HepG2 (cell line): ENCODE results near the gene RERE. TPM values are rescaled to one million over a fixed set of nuclear protein-coding genes. Genes with fewer than 3 reads are reported as not detected.

Experiments used
- EP300 ChIP-seq, 3 experiments: sonication (generic) in 1 of 3; formaldehyde crosslinking in 1 of 3; IDR thresholded peaks; 2 replicates each; pipeline versions ENCODE4 v1.5.1 to v1.6.1; 2011 to 2020; ENCODE audit warnings: low read depth in 2 of 3, low read length in 2 of 3, borderline replicate concordance in 1 of 3, improper control_type of control experiment in 1 of 3, mild to moderate bottlenecking in 1 of 3, missing genetic modification reagents in 1 of 3, moderate library complexity in 1 of 3
- FOXP1 ChIP-seq, 2 experiments: fragments of 450-650 bp in 1 of 2; IDR thresholded peaks; 2 replicates each; pipeline ENCODE4 v1.6.1; 2017 to 2018; ENCODE audit warnings: antibody characterized with exemption in 1 of 2
- JUN ChIP-seq: sonication (generic); formaldehyde crosslinking; IDR thresholded peaks from 2 replicates; pipeline ENCODE4 v1.4.0; 2020; ENCODE audit warnings: mild to moderate bottlenecking, missing genetic modification reagents
- MED8 ChIP-seq: sonication (generic); formaldehyde crosslinking; IDR thresholded peaks from 2 replicates; pipeline ENCODE4 v1.8.1; 2023; ENCODE audit warnings: mild to moderate bottlenecking, missing genetic modification reagents; ENCODE audit not compliant: insufficient replicate concordance
- NCOR1 ChIP-seq: fragments of 200-600 bp; sonication (generic); IDR thresholded peaks from 2 replicates; pipeline ENCODE4 v1.7.0; 2017; ENCODE audit warnings: antibody characterized with exemption, low read length, borderline replicate concordance
- NFE2 ChIP-seq: sonication (generic); formaldehyde crosslinking; IDR thresholded peaks from 2 replicates; pipeline ENCODE4 v1.4.0; 2020; ENCODE audit warnings: missing genetic modification reagents
- RXRB ChIP-seq: IDR thresholded peaks from 2 replicates; pipeline ENCODE4 v1.6.1; 2016; ENCODE audit warnings: borderline replicate concordance, missing genetic modification reagents, missing compliant biosample characterization
- STAT5B ChIP-seq: sonication (generic); formaldehyde crosslinking; IDR thresholded peaks from 2 replicates; pipeline ENCODE4 v1.4.0; 2020; ENCODE audit warnings: missing genetic modification reagents
- TRIM24 ChIP-seq: sonication (generic); formaldehyde crosslinking; IDR thresholded peaks from 2 replicates; pipeline ENCODE4 v1.8.0; 2022; ENCODE audit warnings: mild to moderate bottlenecking, missing genetic modification reagents
- ZBTB1 ChIP-seq: sonication (generic); formaldehyde crosslinking; IDR thresholded peaks from 2 replicates; pipeline ENCODE4 v1.4.0; 2020; ENCODE audit warnings: missing genetic modification reagents, borderline replicate concordance
- ZFP82 ChIP-seq: sonication (generic); formaldehyde crosslinking; IDR thresholded peaks from 2 replicates; pipeline ENCODE4 v1.5.1; 2020; ENCODE audit warnings: mild to moderate bottlenecking, missing genetic modification reagents, borderline replicate concordance
- ZNF776 ChIP-seq: sonication (generic); formaldehyde crosslinking; IDR thresholded peaks from 2 replicates; pipeline ENCODE4 v1.4.0; 2020; ENCODE audit warnings: mild to moderate bottlenecking, missing genetic modification reagents
- ZSCAN29 ChIP-seq: sonication (generic); formaldehyde crosslinking; conservative IDR thresholded peaks from 2 replicates; pipeline ENCODE4 v1.4.0; 2020; ENCODE audit warnings: mild to moderate bottlenecking, missing genetic modification reagents
- polyA plus RNA-seq, 8 experiments: library from polyadenylated mRNA; depleted of rRNA in 3 of 8; stranded (reverse) in 7 of 8; unstranded in 1 of 8; fragments of >200 nt; fragmentation: Illumina TruSeq in 4 of 8; extraction: Trizol in 4 of 8; gene quantifications; 2 replicates each; pipeline versions ENCODE4 v1.2.1 to v1.2.3, GENCODE V29; 2011 to 2016; ENCODE audit warnings: low read depth in 4 of 8, missing spikeins in 1 of 8, mixed read lengths in 1 of 8; ENCODE audit not compliant: insufficient read depth in 1 of 8
- total RNA-seq, 5 experiments: library from RNA; depleted of rRNA; stranded (reverse); fragments of >200 nt; fragmentation: Illumina TruSeq; extraction: Trizol; gene quantifications; 2 replicates each; pipeline ENCODE4 v1.2.3, GENCODE V29; 2016; ENCODE audit warnings: low read depth in 1 of 5
- TF ChIP-seq, protein P1 (sequence below): sonication (generic); formaldehyde crosslinking; conservative IDR thresholded peaks from 2 replicates; pipeline ENCODE4 v1.4.0; 2020; ENCODE audit warnings: mild to moderate bottlenecking, missing genetic modification reagents, moderate library complexity
- TF ChIP-seq, protein P2 (sequence below): sonication (generic); formaldehyde crosslinking; IDR thresholded peaks from 2 replicates; pipeline ENCODE4 v1.4.0; 2020; ENCODE audit warnings: missing genetic modification reagents, mild to moderate bottlenecking, borderline replicate concordance
- TF ChIP-seq, protein P3 (sequence below): IDR thresholded peaks from 2 replicates; pipeline ENCODE4 v1.6.1; 2016; ENCODE audit warnings: low read depth
- TF ChIP-seq, protein P4 (sequence below): sonication (generic); formaldehyde crosslinking; IDR thresholded peaks from 2 replicates; pipeline ENCODE4 v1.4.0; 2020; ENCODE audit warnings: missing genetic modification reagents
- TF ChIP-seq, protein P5 (sequence below), 2 experiments: fragments of 450-650 bp in 1 of 2; sonication (generic) in 1 of 2; formaldehyde crosslinking; IDR thresholded peaks; 2 replicates each; pipeline versions ENCODE4 v1.5.0 to v1.8.0; 2020 to 2022; ENCODE audit warnings: mild to moderate bottlenecking in 1 of 2, missing genetic modification reagents in 1 of 2

RERE gene
- total and polyA plus RNA-seq, 2 of the 13 experiments (the other 11 are each of a cell fraction or from before 2014, with no cell fraction given) = 18.3 to 21.9 TPM

DNA sequence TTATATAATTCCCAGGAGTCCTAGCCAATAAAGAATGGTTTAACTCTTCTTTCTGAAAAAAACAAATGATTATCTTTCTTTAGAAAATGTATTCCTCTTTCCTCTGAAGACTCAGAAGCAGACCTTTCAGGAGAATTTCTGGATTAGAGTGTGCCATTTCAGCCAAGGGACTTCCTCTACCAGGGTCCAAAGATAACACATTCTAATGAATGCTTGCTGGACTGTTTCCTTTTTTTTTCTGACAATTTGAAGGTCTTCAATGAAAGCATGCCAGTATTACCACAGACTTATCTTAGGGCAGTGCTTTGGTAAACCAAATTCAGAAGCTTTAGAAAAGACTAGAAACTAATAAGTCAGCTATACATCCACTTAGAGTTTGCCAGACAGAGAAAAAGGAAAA, 80.5 kb downstream of the RERE start (continued):
- TF ChIP-seq, protein P1, sequence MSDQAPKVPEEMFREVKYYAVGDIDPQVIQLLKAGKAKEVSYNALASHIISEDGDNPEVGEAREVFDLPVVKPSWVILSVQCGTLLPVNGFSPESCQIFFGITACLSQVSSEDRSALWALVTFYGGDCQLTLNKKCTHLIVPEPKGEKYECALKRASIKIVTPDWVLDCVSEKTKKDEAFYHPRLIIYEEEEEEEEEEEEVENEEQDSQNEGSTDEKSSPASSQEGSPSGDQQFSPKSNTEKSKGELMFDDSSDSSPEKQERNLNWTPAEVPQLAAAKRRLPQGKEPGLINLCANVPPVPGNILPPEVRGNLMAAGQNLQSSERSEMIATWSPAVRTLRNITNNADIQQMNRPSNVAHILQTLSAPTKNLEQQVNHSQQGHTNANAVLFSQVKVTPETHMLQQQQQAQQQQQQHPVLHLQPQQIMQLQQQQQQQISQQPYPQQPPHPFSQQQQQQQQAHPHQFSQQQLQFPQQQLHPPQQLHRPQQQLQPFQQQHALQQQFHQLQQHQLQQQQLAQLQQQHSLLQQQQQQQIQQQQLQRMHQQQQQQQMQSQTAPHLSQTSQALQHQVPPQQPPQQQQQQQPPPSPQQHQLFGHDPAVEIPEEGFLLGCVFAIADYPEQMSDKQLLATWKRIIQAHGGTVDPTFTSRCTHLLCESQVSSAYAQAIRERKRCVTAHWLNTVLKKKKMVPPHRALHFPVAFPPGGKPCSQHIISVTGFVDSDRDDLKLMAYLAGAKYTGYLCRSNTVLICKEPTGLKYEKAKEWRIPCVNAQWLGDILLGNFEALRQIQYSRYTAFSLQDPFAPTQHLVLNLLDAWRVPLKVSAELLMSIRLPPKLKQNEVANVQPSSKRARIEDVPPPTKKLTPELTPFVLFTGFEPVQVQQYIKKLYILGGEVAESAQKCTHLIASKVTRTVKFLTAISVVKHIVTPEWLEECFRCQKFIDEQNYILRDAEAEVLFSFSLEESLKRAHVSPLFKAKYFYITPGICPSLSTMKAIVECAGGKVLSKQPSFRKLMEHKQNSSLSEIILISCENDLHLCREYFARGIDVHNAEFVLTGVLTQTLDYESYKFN (CRISPR knock-in tag) = peak; percentile 69
- TF ChIP-seq MED8 (CRISPR knock-in tag) (no peak), NFE2 (CRISPR knock-in tag) (no peak), STAT5B (no peak), ZFP82 (no peak), FOXP1 (IDR thresholded peaks at IDR 0.05) (no peak), FOXP1 (CRISPR knock-in tag; IDR thresholded peaks at IDR 0.05) (0 out of 2 replicates have a peak, but pooled peaks have one; percentile 34), NCOR1 (peak; percentile 22; the same call in 1 of the 2 replicates), RXRB (CRISPR knock-in tag) (peak; percentile 22; the same call in 1 of the 2 replicates), ZBTB1 (CRISPR knock-in tag) (no peak), TRIM24 (CRISPR knock-in tag) (no peak), EP300 (IDR thresholded peaks at IDR 0.05; ENCODE audit: low read depth in 2 of 2, low read length in 2 of 2) (0 out of 4 replicates have a peak, but pooled peaks of 1 of the 2 experiments have one; percentile 40), EP300 (CRISPR knock-in tag; IDR thresholded peaks at IDR 0.05; ENCODE audit: borderline replicate concordance) (no peak), JUN (CRISPR knock-in tag) (no peak), ZNF776 (CRISPR knock-in tag) (no peak), ZSCAN29 (CRISPR knock-in tag) (no peak)
- TF ChIP-seq, protein P2, sequence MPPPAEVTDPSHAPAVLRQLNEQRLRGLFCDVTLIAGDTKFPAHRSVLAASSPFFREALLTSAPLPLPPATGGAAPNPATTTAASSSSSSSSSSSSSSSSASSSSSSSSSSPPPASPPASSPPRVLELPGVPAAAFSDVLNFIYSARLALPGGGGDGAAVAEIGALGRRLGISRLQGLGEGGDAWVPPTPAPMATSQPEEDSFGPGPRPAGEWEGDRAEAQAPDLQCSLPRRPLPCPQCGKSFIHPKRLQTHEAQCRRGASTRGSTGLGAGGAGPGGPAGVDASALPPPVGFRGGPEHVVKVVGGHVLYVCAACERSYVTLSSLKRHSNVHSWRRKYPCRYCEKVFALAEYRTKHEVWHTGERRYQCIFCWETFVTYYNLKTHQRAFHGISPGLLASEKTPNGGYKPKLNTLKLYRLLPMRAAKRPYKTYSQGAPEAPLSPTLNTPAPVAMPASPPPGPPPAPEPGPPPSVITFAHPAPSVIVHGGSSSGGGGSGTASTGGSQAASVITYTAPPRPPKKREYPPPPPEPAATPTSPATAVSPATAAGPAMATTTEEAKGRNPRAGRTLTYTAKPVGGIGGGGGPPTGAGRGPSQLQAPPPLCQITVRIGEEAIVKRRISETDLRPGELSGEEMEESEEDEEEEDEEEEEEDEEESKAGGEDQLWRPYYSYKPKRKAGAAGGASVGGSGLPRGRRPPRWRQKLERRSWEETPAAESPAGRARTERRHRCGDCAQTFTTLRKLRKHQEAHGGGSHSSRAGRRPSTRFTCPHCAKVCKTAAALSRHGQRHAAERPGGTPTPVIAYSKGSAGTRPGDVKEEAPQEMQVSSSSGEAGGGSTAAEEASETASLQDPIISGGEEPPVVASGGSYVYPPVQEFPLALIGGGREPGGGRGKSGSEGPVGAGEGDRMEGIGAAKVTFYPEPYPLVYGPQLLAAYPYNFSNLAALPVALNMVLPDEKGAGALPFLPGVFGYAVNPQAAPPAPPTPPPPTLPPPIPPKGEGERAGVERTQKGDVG (CRISPR knock-in tag) = no peak
- TF ChIP-seq, protein P3, sequence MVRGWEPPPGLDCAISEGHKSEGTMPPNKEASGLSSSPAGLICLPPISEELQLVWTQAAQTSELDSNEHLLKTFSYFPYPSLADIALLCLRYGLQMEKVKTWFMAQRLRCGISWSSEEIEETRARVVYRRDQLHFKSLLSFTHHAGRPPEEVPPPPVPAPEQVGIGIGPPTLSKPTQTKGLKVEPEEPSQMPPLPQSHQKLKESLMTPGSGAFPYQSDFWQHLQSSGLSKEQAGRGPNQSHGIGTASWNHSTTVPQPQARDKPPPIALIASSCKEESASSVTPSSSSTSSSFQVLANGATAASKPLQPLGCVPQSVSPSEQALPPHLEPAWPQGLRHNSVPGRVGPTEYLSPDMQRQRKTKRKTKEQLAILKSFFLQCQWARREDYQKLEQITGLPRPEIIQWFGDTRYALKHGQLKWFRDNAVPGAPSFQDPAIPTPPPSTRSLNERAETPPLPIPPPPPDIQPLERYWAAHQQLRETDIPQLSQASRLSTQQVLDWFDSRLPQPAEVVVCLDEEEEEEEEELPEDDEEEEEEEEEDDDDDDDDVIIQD (CRISPR knock-in tag) = peak; percentile 31; the same call in 1 of the 2 replicates
- TF ChIP-seq, protein P4, sequence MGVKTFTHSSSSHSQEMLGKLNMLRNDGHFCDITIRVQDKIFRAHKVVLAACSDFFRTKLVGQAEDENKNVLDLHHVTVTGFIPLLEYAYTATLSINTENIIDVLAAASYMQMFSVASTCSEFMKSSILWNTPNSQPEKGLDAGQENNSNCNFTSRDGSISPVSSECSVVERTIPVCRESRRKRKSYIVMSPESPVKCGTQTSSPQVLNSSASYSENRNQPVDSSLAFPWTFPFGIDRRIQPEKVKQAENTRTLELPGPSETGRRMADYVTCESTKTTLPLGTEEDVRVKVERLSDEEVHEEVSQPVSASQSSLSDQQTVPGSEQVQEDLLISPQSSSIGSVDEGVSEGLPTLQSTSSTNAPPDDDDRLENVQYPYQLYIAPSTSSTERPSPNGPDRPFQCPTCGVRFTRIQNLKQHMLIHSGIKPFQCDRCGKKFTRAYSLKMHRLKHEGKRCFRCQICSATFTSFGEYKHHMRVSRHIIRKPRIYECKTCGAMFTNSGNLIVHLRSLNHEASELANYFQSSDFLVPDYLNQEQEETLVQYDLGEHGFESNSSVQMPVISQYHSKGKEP (CRISPR knock-in tag) = no peak
- TF ChIP-seq, protein P5, sequence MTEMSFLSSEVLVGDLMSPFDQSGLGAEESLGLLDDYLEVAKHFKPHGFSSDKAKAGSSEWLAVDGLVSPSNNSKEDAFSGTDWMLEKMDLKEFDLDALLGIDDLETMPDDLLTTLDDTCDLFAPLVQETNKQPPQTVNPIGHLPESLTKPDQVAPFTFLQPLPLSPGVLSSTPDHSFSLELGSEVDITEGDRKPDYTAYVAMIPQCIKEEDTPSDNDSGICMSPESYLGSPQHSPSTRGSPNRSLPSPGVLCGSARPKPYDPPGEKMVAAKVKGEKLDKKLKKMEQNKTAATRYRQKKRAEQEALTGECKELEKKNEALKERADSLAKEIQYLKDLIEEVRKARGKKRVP (CRISPR knock-in tag; IDR thresholded peaks at IDR 0.05) = no peak
